ENCODE measurements around the gene FHAD1. TPM values are rescaled to one million over a fixed set of nuclear protein-coding genes. Genes with fewer than 3 reads are reported as not detected.

FHAD1 gene
- total and polyA plus RNA-seq, 2 donors (not counting 1 experiment from before 2014, with no cell fraction given): not detected

- Histone ChIP-seq H3K4me1 (ENCODE audit: control insufficient read depth in 2 of 2, insufficient read depth in 2 of 2, low read length in 2 of 2) (no peaks in the 10 kb centered on the region), H3K4me2 (replicated peaks; ENCODE audit: low read depth, low read length, poor library complexity, severe bottlenecking) (no peak overlapping the region), H3K27me3 (replicated peaks in 1 of 4; ENCODE audit: control extremely low read depth in 1 of 4, control insufficient read depth in 3 of 4, insufficient read depth in 4 of 4, low read length in 3 of 4) (peaks cover 0 to 14% (median 2%) of the 10 kb centered on the region in 4 experiments), H3K79me2 (ENCODE audit: control insufficient read depth, insufficient read depth, low read length) (no peaks in the 10 kb centered on the region), H4K20me1 (ENCODE audit: control insufficient read depth, insufficient read depth, low read length, poor library complexity, severe bottlenecking) (no peaks in the 10 kb centered on the region), H2AFZ (ENCODE audit: insufficient read depth, low read depth, low read length, poor library complexity, severe bottlenecking) (no peak overlapping the region), H3K9me3 (ENCODE audit: control extremely low read depth in 1 of 3, control insufficient read depth in 2 of 3, insufficient read depth in 1 of 3, low read length in 2 of 3) (no peaks in the 10 kb centered on the region), H3K27ac (ENCODE audit: low read length in 2 of 2) (no peak overlapping the region), H3K9ac (ENCODE audit: low read length) (no peak overlapping the region), H3K4me3 (ENCODE audit: control extremely low read depth in 1 of 5, extremely low read depth in 1 of 5, insufficient read depth in 1 of 5, low read depth in 2 of 5, low read length in 4 of 5) (no peak overlapping the region), H3K36me3 (replicated peaks in 1 of 2; ENCODE audit: control extremely low read depth in 1 of 2, control insufficient read depth in 1 of 2, extremely low read depth in 1 of 2, insufficient read depth in 2 of 2, low read length in 1 of 2) (no peaks in the 10 kb centered on the region)
- POLR2A ChIA-PET: no interaction called here
- CTCF ChIA-PET: interaction anchor here (1.3 to 4.0 kb wide), 4 partner anchors 8 to 100 kb away, joined by 3 to 18 read pairs (median 8); no protein-coding TSS in a partner anchor
- H3K9me3 Mint-ChIP-seq (ENCODE audit: insufficient read depth): no peaks in the 10 kb centered on the region
- DNase-seq (no peak), ATAC-seq (ENCODE audit: low read depth) (no peak)
- no peak overlapping the region for H3K27ac Mint-ChIP-seq
- TF ChIP-seq, protein P1, sequence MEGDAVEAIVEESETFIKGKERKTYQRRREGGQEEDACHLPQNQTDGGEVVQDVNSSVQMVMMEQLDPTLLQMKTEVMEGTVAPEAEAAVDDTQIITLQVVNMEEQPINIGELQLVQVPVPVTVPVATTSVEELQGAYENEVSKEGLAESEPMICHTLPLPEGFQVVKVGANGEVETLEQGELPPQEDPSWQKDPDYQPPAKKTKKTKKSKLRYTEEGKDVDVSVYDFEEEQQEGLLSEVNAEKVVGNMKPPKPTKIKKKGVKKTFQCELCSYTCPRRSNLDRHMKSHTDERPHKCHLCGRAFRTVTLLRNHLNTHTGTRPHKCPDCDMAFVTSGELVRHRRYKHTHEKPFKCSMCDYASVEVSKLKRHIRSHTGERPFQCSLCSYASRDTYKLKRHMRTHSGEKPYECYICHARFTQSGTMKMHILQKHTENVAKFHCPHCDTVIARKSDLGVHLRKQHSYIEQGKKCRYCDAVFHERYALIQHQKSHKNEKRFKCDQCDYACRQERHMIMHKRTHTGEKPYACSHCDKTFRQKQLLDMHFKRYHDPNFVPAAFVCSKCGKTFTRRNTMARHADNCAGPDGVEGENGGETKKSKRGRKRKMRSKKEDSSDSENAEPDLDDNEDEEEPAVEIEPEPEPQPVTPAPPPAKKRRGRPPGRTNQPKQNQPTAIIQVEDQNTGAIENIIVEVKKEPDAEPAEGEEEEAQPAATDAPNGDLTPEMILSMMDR (IDR thresholded peaks at IDR 0.05): no peak
- TF ChIP-seq EZH2 (IDR thresholded peaks at IDR 0.05; ENCODE audit: borderline replicate concordance, insufficient read depth, low read depth, low read length, poor library complexity, severe bottlenecking): no peak
- WGBS (ENCODE audit: insufficient coverage): 100% methylated on average over 1 of the region's 2 CpGs
- intact Hi-C loops (cut with micrococcal nuclease): no loop called here
- no peak overlapping the region for H3K4me3 Mint-ChIP-seq
- H3K4me1 Mint-ChIP-seq: no peaks in the 10 kb centered on the region
- peaks cover 41% of the 10 kb centered on the region for H3K27me3 Mint-ChIP-seq
These were observed 84.7 kb downstream of the FHAD1 start for GRCh38 chr1:15331734-15332133.

GRCh38 chr1:15332525-15332924, 85.5 kb downstream of the FHAD1 start:
- H3K9me3 Mint-ChIP-seq (ENCODE audit: insufficient read depth): no peaks in the 10 kb centered on the region
- no peaks in the 10 kb centered on the region for H3K4me1 Mint-ChIP-seq
- no peak overlapping the region for H2AFZ ChIP-seq (ENCODE audit: insufficient read depth, low read depth, low read length, poor library complexity, severe bottlenecking)
- H3K27ac ChIP-seq (ENCODE audit: low read length in 2 of 2): no peak overlapping the region
- ChIA-PET POLR2A (no interaction called here), CTCF (interaction anchor here (1.3 to 4.0 kb wide), 4 partner anchors 9 to 99 kb away, joined by 3 to 18 read pairs (median 8); no protein-coding TSS in a partner anchor)
- H3K9me3 ChIP-seq (ENCODE audit: control extremely low read depth in 1 of 3, control insufficient read depth in 2 of 3, insufficient read depth in 1 of 3, low read length in 2 of 3): no peaks in the 10 kb centered on the region
- no peak for ATAC-seq (ENCODE audit: low read depth)
- no peak overlapping the region for H3K27ac Mint-ChIP-seq
- no peaks in the 10 kb centered on the region for H3K36me3 ChIP-seq (replicated peaks in 1 of 2; ENCODE audit: control extremely low read depth in 1 of 2, control insufficient read depth in 1 of 2, extremely low read depth in 1 of 2, insufficient read depth in 2 of 2, low read length in 1 of 2)
- peaks cover 40% of the 10 kb centered on the region for H3K27me3 Mint-ChIP-seq
- WGBS (ENCODE audit: insufficient coverage): 88% methylated on average over 1 of the region's 4 CpGs
- no peak for DNase-seq
- intact Hi-C loops (cut with micrococcal nuclease): no loop called here
- no peak overlapping the region for H3K4me3 ChIP-seq (ENCODE audit: control extremely low read depth in 1 of 5, extremely low read depth in 1 of 5, insufficient read depth in 1 of 5, low read depth in 2 of 5, low read length in 4 of 5)
- no peak overlapping the region for H3K4me2 ChIP-seq (replicated peaks; ENCODE audit: low read depth, low read length, poor library complexity, severe bottlenecking)
- H4K20me1 ChIP-seq (ENCODE audit: control insufficient read depth, insufficient read depth, low read length, poor library complexity, severe bottlenecking): no peaks in the 10 kb centered on the region
- peaks cover 0 to 14% (median 2%) of the 10 kb centered on the region in 4 experiments for H3K27me3 ChIP-seq (replicated peaks in 1 of 4; ENCODE audit: control extremely low read depth in 1 of 4, control insufficient read depth in 3 of 4, insufficient read depth in 4 of 4, low read length in 3 of 4)
- TF ChIP-seq EZH2 (IDR thresholded peaks at IDR 0.05; ENCODE audit: borderline replicate concordance, insufficient read depth, low read depth, low read length, poor library complexity, severe bottlenecking): no peak
- TF ChIP-seq, protein P1 (IDR thresholded peaks at IDR 0.05): no peak
- no peaks in the 10 kb centered on the region for H3K4me1 ChIP-seq (ENCODE audit: control insufficient read depth in 2 of 2, insufficient read depth in 2 of 2, low read length in 2 of 2)
- H3K79me2 ChIP-seq (ENCODE audit: control insufficient read depth, insufficient read depth, low read length): no peaks in the 10 kb centered on the region
- no peak overlapping the region for H3K4me3 Mint-ChIP-seq
- no peak overlapping the region for H3K9ac ChIP-seq (ENCODE audit: low read length)
